ENCODE results near the gene TRIM52. TPM values are rescaled to one million over a fixed set of nuclear protein-coding genes. Genes with fewer than 3 reads are reported as not detected.
A peak's percentile ranks its signal among the peaks of the same experiment; 100 is the strongest.
"Not testable (repeated sequence)": the region's sequence is repeated elsewhere in the genome, so short reads cannot be mapped to it uniquely, and the experiment has no call there.

TRIM52 gene
- total RNA-seq (2014; rRNA removed; shearing (Covaris generic); ENCODE audit: low replicate concordance), result 3.9 and 5.8 TPM in 2 replicates

DNA sequence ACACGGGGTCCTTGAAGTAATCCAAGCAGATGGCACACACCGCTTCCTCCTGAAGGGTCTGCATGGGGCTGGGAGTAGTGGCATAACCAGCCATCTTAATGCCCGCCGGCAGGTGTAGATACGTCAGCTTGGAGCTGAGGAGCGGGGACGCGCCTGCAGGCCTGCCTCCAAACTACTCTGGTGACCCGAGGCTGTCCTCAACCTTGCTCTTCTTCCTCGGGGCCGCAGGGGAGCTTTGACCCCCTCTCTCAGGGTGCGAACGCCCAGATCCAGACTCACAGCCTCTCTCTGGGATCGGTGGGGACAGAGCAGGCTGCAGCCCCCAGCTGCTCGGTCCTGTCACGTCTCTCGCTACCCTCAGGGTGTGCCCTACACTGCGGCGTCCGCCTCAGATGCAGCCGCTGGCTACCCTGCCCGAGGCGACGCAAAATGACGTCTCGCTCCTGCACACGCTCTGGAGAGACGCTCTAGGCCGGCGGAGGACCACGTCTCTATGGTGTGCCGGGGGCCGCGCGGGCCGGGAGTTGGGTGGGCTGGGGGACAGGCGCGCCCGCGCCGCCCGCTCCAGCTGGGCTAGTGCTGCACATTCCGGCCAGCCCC lies at the start of gene TRIM52:
TSS of gene TRIM52 (minus strand) at position 424 of the 600 bp plus-strand sequence. CDS start at position 94, 330 bp downstream.
- peak within 1 kb of the TSS; percentile 99 for H3K4me3 ChIP-seq
- DNase-seq, result peak; percentile 97
- H3K36me3 ChIP-seq, result peaks cover 54% of the 10 kb centered on the region
- no peaks in the 10 kb centered on the region for H3K27me3 ChIP-seq
- no peaks in the 10 kb centered on the region for H3K9me3 ChIP-seq

DNA sequence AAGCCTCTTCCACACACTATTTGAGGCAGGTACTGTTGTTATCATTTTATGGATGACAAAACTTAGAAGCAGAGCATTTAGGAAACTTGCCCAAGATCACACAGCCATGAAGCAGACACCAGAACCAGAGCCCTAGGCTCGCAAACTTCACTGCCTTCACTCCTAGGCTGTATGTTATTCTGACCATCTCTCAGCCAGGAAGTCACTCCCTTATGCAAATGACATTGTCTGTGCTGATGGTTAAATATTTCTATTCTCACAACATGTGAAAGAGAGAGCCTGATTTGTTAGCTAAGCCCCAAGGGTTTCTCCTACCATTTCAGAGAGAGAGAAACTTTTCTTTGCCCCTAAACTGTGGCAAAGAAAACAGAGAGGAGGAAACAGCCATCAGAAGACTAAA lies 26.4 kb upstream of the TRIM52 start:
- H3K36me3 ChIP-seq, DNase-seq, H3K27me3 ChIP-seq, H3K9me3 ChIP-seq, H3K4me3 ChIP-seq: not testable (repeated sequence)

DNA sequence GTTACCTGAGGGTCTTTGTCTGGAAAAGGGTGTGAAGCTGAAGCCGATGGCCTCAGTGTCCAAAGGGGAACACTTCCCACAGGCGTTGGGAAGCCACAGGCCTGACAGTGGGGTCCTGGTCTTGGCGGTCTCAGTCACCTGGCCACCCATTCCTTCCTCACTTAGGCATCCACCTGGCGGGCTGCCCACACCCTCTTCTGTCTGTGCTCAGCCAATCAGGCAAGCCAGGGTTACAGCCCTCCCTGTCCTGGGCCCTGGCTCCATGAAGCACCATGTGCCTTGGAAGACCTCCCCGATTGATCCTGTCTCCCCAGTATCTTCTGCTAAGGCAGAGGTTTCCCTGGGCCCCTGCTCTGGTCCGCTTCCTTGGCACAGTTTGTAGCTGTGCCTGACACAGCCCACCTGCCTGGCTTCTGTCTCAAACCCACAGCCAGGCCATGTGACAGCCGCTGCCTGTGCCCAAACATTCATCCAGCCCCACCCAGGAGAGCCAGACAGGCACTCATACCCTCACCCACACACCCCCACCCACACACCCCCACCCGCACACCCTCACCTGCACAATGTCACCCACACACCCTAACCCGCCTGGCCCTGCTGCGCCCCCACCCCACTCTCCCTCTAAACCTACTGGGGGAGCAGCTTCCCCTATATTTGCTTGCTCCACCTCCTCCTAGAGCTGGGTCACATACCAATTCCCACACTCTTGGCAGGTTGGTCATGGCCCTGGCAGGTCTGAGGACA lies 25.2 kb upstream of the TRIM52 start:
- not testable (repeated sequence) for DNase-seq, H3K9me3 ChIP-seq, H3K27me3 ChIP-seq, H3K4me3 ChIP-seq, H3K36me3 ChIP-seq

DNA sequence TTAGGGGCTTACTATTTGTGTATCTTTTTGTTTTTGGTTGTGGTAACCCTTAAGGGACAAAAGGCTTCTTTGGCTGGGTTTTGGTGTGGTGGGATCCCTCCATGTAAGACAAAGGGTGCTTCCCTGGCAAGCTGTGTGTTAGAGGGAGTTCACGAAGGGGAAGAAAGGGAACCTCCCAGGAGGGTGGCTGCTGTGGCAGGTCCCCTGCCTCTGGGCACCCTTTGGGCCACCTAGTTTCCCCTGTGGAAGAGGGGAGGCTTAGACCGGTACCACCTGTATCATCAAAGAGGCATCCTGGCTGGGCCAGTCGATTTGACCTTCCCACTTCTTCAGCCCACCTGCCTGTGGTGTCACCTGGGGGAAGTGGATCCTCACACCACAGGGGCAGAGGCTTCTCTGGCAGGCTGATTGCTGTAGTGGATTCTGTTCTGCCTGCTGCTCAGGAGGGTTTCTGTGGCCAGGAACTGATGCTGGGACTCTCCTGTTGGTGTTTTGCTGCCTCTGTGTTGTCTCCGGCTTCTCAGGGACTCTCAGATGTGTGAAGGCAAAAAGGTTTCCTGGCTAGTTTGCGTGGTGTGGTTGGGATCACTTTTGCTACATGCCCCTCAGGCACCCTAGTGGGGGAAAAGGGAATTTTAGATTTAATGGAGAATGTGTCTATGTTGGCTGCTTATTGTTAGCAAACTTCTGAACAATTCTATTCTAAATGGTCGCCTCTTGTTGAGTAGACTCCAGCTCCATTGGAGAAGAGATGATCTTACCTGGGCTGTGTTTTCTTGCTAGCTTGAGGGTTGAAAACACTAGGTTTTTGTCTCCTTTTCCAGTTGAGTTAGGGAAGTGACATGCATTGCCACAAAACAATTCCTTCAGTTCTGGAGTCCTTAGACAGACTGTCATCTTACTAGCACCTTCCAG lies 23.2 kb upstream of the TRIM52 start:
- not testable (repeated sequence) for DNase-seq, H3K27me3 ChIP-seq, H3K4me3 ChIP-seq, H3K9me3 ChIP-seq, H3K36me3 ChIP-seq

DNA sequence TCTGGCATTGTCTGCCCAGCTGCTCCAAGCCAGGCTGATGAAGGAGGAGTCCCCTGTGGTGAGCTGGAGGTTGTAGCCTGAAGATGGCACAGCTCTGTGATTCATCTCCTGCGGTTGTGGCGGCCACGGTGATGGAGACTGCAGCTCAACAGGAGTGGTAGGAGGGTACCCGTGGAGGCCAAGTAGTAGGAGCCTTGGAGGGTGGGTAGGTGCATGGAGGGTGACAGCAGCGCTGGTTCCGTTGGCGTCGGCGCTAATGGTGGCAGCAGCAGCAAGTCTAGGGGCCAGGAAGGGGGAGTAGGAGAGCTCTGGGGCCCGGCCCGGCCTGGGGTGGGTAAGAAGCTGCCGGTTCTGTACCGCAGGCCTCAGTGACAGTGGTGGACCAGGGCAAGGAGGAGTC lies 22.4 kb upstream of the TRIM52 start:
- Histone ChIP-seq H3K9me3 (no peaks in the 10 kb centered on the region), H3K27me3 (no peaks in the 10 kb centered on the region; the same call in 1 of the 2 replicates), H3K36me3 (no peaks in the 10 kb centered on the region), H3K4me3 (no peak overlapping the region)
- peak; percentile 60 for DNase-seq

DNA sequence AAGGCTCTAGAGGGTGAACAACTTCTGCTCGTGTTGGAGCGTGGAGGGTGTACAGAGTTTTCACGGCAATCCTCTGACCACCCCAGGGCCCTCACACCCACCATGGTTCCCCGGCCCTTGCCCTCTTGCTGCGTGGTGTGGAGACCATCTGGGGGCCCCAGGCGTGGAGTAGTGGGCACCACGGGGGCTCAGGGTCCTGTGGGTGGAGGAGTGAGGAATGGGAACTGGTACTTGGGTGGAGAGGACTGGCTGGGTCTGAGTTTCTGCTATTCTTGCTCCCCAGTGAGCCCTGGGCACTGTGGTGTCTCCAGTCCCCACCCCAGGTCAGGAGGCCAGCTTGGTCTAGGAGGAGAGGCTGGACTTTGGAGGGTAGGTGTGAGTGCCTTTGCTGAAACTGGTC lies 21.9 kb upstream of the TRIM52 start:
- Histone ChIP-seq H3K36me3 (no peaks in the 10 kb centered on the region), H3K4me3 (no peak overlapping the region), H3K27me3 (no peaks in the 10 kb centered on the region; the same call in 1 of the 2 replicates), H3K9me3 (no peaks in the 10 kb centered on the region)
- no peak for DNase-seq

DNA sequence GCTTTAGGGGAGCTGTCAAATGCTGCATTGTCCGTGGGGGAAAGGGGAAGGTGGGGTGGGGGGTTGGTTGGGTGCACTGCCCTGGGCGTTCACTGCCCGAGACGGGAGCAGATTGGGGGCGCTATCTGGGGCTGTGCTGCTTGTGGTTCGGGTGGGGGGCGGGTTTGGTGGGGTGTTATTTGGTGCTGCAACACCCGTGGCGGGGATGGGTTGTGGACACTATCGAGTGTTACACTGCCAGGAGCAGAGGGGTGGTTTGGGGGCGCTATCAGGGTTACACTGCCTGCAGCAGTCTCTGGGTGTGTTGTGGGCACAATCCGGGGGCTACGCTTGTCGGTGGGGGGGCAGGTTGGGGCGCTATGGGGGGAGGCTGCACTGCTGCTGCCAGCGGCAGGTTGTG lies 21.5 kb upstream of the TRIM52 start:
- H3K4me3 ChIP-seq, H3K9me3 ChIP-seq, H3K36me3 ChIP-seq, DNase-seq, H3K27me3 ChIP-seq: not testable (repeated sequence)

DNA sequence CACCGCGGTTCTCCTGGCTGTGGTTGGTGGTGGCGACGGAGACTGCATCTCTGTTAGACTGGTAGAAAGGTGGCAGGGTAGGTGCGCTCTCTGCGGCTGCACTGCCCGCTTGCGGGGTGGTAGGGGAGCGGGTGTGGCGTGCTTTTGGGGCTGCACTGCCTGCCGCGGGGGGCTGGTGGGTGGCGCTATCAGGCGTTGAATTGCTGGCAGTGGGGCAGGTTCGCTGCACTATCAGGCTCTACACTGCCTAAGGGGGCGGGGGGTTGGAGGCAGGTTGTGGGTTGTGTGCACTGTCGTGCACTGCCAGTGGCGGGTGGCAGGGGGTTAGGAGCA lies 21.0 kb upstream of the TRIM52 start:
- Histone ChIP-seq H3K36me3 (no peaks in the 10 kb centered on the region), H3K4me3 (peak overlapping the region; percentile 46), H3K27me3 (peaks cover 4% of the 10 kb centered on the region; the same call in 1 of the 2 replicates), H3K9me3 (no peaks in the 10 kb centered on the region)
- no peak for DNase-seq

DNA sequence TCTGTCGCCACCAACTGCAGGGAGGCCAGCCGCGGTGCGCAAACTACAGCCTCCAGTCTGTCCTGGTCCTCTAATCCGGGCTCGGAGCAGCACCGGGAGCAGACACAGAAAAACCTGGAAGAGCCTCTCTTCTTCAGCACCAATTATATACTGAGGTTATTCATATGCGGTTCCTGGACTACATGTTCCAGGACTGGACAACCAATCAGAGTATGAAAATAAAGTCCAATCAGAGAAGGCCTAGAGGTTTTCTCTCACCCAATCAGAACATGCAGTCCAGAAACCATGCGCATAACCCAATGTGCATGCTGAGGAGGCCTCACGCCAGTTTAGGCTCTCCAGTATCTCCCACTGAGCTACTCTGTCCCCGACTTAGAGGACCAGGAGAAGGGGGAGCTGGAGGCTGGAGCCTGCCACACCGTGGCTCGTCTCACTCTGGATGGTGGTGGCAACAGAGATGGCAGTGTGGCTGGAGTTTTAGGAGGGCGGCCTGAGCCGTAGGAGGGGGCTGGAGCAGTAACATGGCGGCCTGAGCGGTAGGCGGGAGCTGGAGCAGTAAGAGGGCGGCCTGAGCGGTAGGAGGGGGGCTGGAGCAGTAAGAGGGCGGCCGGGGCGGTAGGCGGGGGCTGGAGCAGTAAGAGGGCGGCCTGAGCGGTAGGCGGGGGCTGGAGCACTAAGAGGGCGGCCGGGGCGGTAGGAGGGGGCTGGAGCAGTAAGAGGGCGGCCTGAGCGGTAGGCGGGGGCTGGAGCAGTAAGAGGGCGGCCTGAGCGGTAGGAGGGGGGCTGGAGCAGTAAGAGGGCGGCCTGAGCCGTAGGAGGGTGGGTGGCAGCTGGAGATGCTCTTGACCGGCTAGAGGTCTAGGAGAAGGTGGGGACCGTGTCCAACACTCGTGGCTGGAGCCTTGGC lies 20.4 kb upstream of the TRIM52 start:
- peaks cover 4% of the 10 kb centered on the region; the same call in 1 of the 2 replicates for H3K27me3 ChIP-seq
- peak overlapping the region; percentile 64 for H3K4me3 ChIP-seq
- peak; percentile 72 for DNase-seq
- H3K9me3 ChIP-seq, result no peaks in the 10 kb centered on the region
- no peaks in the 10 kb centered on the region for H3K36me3 ChIP-seq

DNA sequence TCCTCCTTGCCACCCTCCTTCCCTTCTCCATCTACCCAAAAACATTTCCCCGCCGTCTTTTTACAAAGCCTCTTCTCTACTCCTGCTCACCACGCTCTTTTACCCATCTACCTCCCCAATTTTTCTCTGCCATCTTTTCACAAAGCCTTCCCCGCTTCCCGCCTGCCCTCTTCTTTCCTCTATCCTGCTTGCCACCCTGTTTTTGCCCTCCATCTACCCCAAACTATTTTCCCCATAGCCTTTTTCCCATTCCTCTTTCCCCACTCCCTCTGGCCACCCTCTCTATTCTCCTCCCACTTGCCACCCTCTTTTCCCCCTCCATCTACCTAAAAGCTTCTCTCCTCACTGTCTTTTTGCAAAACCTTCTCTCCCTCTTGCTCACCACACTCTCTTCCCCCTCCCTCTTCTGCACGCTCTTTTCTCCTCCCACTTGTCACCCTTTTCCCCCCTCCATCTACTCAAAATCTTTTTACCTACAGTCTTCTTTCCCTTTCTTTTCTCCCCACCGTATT lies 19.4 kb upstream of the TRIM52 start:
- Histone ChIP-seq H3K36me3 (no peaks in the 10 kb centered on the region), H3K27me3 (peaks cover 4% of the 10 kb centered on the region; the same call in 1 of the 2 replicates), H3K9me3 (no peaks in the 10 kb centered on the region), H3K4me3 (no peak overlapping the region; the same call in 1 of the 2 replicates)
- DNase-seq, result no peak

DNA sequence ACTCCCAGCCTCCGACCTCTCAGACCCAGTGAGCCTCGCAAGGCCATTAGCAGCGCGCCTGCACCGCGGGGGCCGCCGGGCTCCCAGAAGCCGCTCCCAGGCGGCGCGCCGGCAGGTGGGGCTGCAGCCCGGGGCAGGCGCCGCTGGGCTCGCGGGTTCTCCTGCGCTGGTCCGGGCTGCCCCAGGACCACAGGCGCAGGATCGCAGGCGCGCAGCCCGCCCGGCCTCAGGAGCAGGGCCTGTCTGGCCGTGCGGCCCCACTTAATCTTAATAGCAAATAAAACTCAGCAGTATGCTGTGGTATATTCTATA lies 12.4 kb upstream of the TRIM52 start:
- DNase-seq, H3K9me3 ChIP-seq, H3K36me3 ChIP-seq, H3K4me3 ChIP-seq, H3K27me3 ChIP-seq: not testable (repeated sequence)

DNA sequence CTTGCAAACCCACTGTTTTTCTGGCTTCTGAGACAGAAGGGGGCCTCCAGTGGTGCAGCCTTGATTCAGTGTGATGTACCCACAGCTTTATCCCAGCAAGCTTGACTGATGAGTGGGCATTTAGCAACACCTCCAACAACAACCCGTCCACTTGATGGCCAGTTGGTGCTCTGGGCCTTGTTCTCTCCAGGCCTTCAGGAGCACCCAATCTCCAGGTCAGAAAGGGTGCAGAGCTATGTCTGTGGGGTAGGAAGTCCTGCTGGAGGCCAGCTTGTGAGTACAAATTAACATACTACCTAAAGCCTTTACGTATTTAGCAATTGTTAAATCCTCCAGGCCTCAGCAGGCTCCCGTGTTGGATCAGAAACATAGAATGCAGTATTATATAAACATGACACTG lies 10.1 kb upstream of the TRIM52 start:
- Histone ChIP-seq H3K27me3 (no peaks in the 10 kb centered on the region), H3K9me3 (no peaks in the 10 kb centered on the region), H3K4me3 (no peak overlapping the region), H3K36me3 (no peaks in the 10 kb centered on the region)
- no peak for DNase-seq

DNA sequence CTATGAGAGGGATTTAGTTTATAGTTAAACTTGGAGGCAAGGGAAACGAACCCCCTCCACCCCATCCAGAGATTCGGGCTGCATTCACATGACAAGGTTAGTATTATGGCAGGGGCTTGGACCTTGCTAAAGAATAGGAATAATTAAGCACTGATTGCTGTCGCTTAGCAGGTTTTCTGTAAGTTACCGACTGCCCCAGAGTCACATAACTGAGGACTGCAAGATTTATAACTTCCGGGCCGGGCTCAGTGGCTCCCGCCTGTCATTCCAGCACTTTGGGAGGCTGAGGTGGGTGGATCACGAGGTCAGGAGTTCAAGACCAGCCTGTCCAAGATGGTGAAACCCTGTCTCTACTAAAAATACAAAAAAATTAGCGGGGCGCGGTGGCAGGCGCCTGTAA lies 7.0 kb upstream of the TRIM52 start:
- H3K27me3 ChIP-seq, H3K9me3 ChIP-seq, DNase-seq, H3K4me3 ChIP-seq: not testable (repeated sequence)
- peaks cover 17% of the 10 kb centered on the region for H3K36me3 ChIP-seq

DNA sequence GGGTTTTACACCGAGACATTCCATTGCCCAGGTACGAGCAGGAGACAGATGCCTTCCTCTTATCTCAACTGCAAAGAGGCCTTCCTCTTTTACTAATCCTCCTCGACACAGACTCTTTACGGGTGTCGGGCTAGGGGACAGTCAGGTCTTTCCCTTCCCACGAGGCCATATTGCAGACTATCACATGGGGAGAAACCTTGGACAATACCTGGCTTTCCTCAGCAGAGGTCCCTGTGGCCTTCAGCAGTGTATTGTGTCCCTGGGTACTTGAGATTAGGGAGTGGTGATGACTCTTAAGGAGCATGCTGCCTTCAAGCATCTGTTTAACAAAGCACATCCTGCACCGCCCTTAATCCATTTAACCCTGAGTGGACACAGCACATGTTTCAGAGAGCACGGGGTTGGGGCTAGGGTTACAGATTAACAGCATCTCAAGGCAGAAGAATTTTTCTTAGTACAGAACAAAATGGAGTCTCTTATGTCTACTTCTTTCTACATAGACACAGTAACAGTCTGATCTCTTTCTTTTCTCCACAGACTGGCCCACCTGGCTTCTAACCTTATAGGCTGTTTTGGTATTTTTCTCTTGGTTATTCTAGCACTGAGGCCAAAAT lies 6.5 kb upstream of the TRIM52 start:
- not testable (repeated sequence) for H3K27me3 ChIP-seq, H3K9me3 ChIP-seq, H3K4me3 ChIP-seq, DNase-seq
- peaks cover 22% of the 10 kb centered on the region for H3K36me3 ChIP-seq

DNA sequence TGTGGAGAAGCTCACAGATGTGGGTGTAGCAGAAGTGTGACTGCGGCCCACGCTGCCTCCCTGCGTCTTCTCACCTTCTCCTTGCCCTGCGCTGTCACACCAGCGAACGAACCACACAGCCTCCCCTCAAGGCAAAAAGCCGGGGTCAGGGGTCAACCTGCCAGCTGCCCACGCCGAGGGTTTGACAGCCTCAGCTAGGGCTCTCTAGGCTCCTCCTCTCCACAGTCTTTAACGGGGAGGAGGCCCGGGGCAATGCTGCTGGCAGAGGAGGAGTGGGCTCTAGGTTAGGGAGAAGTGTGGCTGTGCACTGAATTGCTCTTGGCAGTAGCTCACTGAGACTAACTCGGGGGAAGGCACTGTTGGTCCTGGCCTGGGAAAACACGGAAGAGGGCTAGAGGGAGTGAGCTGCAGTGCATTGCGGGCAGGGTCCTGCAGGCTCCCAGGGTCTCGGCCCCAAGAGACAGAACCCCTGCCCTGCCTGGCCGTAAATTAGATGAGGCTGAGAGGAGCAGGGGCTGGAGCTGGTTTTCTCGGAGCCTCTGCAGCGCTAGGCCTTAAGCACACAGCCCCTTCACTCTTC lies 4.2 kb upstream of the TRIM52 start:
- peaks cover 32% of the 10 kb centered on the region for H3K36me3 ChIP-seq
- H3K27me3 ChIP-seq, result no peaks in the 10 kb centered on the region
- no peak overlapping the region for H3K4me3 ChIP-seq
- no peak for DNase-seq
- no peaks in the 10 kb centered on the region for H3K9me3 ChIP-seq

DNA sequence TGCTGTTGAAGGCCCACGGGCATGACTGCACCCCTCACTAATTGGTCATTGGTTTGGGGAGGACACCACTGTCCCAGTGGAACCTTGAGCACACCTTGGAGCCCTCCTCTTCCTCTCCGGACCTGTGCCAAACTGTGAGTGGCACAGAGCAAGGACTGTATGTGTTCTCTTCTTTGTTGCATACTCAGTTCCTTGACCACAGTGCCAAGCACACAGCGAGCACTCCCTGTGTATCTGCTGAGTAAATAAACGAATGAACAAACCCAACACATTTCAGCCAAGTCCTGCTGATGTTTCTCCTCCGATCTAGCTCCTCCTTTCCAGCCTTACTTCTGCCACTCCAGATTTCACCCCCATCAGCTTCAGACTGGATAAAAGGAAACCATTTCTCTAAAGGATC lies 2.7 kb upstream of the TRIM52 start:
- no peaks in the 10 kb centered on the region for H3K27me3 ChIP-seq
- H3K9me3 ChIP-seq, result no peaks in the 10 kb centered on the region
- DNase-seq, result peak; percentile 72
- no peak overlapping the region for H3K4me3 ChIP-seq
- H3K36me3 ChIP-seq, result peaks cover 32% of the 10 kb centered on the region
